HCT116 (cell line): ENCODE results near the gene WNK2. TPM values are rescaled to one million over a fixed set of nuclear protein-coding genes. Genes with fewer than 3 reads are reported as not detected.

Experiments used
- ATAC-seq: fragments of 200-7000 bp; cut with Tn5 transposase; 2 replicates; pipeline ENCODE4 v1.9.1; 2020; ENCODE audit warnings: mild to moderate bottlenecking, moderate library complexity
- BruUV-seq: library from RNA; stranded (reverse); fragments of 400-500 nt; replicated peaks from 2 replicates; lab custom pipeline; 2021; lab: Mats Ljungman, UMichigan
- CTCF ChIA-PET: fragments of 300-600 bp; sonication (Branson Sonifier 250); formaldehyde crosslinking; loops from one replicate; lab custom pipeline; 2021; ENCODE audit warnings: antibody characterized with exemption; lab: Charles Lee
- POLR2A ChIA-PET: fragments of 300-600, 350-600 bp; sonication (Branson Sonifier 250); formaldehyde crosslinking; loops from one replicate; lab custom pipeline; 2021; ENCODE audit warnings: antibody characterized with exemption; lab: Charles Lee
- RAD21 ChIA-PET, 2 experiments: fragments of 300-600 bp; sonication (Branson Sonifier 250); formaldehyde crosslinking; loops; one replicate each; lab custom pipeline; 2023; ENCODE audit warnings: low total read pairs in 2 of 2; ENCODE audit not compliant: uncharacterized antibody in 2 of 2, unreplicated experiment in 2 of 2, low non-redundant PET in 1 of 2; lab: Charles Lee
- DNase-seq: peaks from one replicate; pipeline ENCODE4 v3.0.0-alpha.2; 2010; ENCODE audit warnings: low read depth, low spot score
- H2AFZ ChIP-seq: fragments of 200-600 bp; shearing (Covaris generic), sonication (generic); 2 replicates; pipeline ENCODE4 v1.6.1; 2017; ENCODE audit warnings: low read depth, mixed run types, mixed read lengths, antibody characterized with exemption, low read length; ENCODE audit not compliant: poor library complexity, severe bottlenecking
- H3K27ac ChIP-seq: 2 replicates; pipeline ENCODE4 v1.5.1; 2012; ENCODE audit warnings: low read depth, low read length
- H3K27me3 ChIP-seq: fragments of 200-600 bp; sonication (generic); 2 replicates; pipeline ENCODE4 v1.6.1; 2016; ENCODE audit warnings: mixed run types, low read length, mixed read lengths; ENCODE audit not compliant: insufficient read depth
- H3K36me3 ChIP-seq, 2 experiments: fragments of 200-500 bp in 1 of 2; fragments of 200-600 bp in 1 of 2; sonication (Bioruptor generic) in 1 of 2; sonication (generic) in 1 of 2; 2 replicates each; pipeline versions ENCODE4 v1.5.1 to v1.6.1; 2014 to 2016; ENCODE audit warnings: low read length in 2 of 2, inconsistent platforms in 1 of 2, mixed read lengths in 1 of 2, mixed run types in 1 of 2; ENCODE audit not compliant: insufficient read depth in 2 of 2, control insufficient read depth in 1 of 2
- H3K4me1 ChIP-seq, 2 experiments: fragments of 200-600 bp in 1 of 2; sonication (generic) in 1 of 2; 2 replicates each; pipeline versions ENCODE4 v1.5.1 to v1.6.1; 2012 to 2017; ENCODE audit warnings: low read length in 2 of 2, inconsistent platforms in 1 of 2, mild to moderate bottlenecking in 1 of 2, mixed read lengths in 1 of 2, mixed run types in 1 of 2, moderate library complexity in 1 of 2; ENCODE audit not compliant: insufficient read depth in 2 of 2, control insufficient read depth in 1 of 2
- H3K4me2 ChIP-seq: fragments of 200-600 bp; sonication (generic); 2 replicates; pipeline ENCODE4 v1.6.1; 2017; ENCODE audit warnings: mixed run types, low read length, mixed read lengths
- H3K4me3 ChIP-seq, 2 experiments: fragments of 200-600 bp in 1 of 2; sonication (generic) in 1 of 2; replicated peaks in 1 of 2; 2 replicates each; pipeline ENCODE4 v1.5.1; 2011 to 2016; ENCODE audit warnings: low read length in 2 of 2, control low read depth in 1 of 2, low read depth in 1 of 2, mild to moderate bottlenecking in 1 of 2, mixed read lengths in 1 of 2, mixed run types in 1 of 2
- H3K79me2 ChIP-seq: fragments of 200-600 bp; sonication (generic); 2 replicates; pipeline ENCODE4 v1.6.1; 2017; ENCODE audit warnings: mild to moderate bottlenecking, mixed run types, low read length, moderate library complexity, mixed read lengths; ENCODE audit not compliant: insufficient read depth
- H3K9ac ChIP-seq: fragments of 200-600 bp; sonication (generic); 2 replicates; pipeline ENCODE4 v1.6.1; 2016; ENCODE audit warnings: low read length, mixed read lengths
- H3K9me2 ChIP-seq: fragments of 200-600 bp; sonication (generic), shearing (Covaris generic); 2 replicates; pipeline ENCODE4 v1.6.1; 2017; ENCODE audit warnings: mixed run types, mild to moderate bottlenecking, moderate library complexity; ENCODE audit not compliant: insufficient read depth
- H3K9me3 ChIP-seq, 2 experiments: fragments of 200-500 bp in 1 of 2; fragments of 200-600 bp in 1 of 2; sonication (Bioruptor generic) in 1 of 2; sonication (generic) in 1 of 2; 2 replicates each; pipeline ENCODE4 v1.6.1; 2014 to 2017; ENCODE audit warnings: low read length in 2 of 2, mixed read lengths in 2 of 2, inconsistent platforms in 1 of 2, low read depth in 1 of 2, mild to moderate bottlenecking in 1 of 2, mixed run types in 1 of 2, moderate library complexity in 1 of 2; ENCODE audit not compliant: control insufficient read depth in 1 of 2, insufficient read depth in 1 of 2
- H4K20me1 ChIP-seq: fragments of 200-600 bp; sonication (generic), shearing (Covaris generic); 2 replicates; pipeline ENCODE4 v1.6.1; 2017; ENCODE audit warnings: mixed run types, mild to moderate bottlenecking, moderate library complexity; ENCODE audit not compliant: insufficient read depth
- ATF3 ChIP-seq: IDR thresholded peaks from 2 replicates; pipeline ENCODE4 v1.6.1; 2012
- CEBPB ChIP-seq: IDR thresholded peaks from 2 replicates; pipeline ENCODE4 v1.6.1; 2012; ENCODE audit warnings: low read depth
- EGR1 ChIP-seq: IDR thresholded peaks from 2 replicates; pipeline ENCODE4 v1.6.1; 2012; ENCODE audit warnings: low read depth
- ELF1 ChIP-seq: IDR thresholded peaks from 2 replicates; pipeline ENCODE4 v1.6.1; 2012; ENCODE audit warnings: low read depth, borderline replicate concordance
- EZH2 ChIP-seq: fragments of 200-600 bp; sonication (generic); IDR thresholded peaks from 2 replicates; pipeline ENCODE4 v1.6.1; 2017; ENCODE audit warnings: antibody characterized with exemption, mixed run types
- FOSL1 ChIP-seq: IDR thresholded peaks from 2 replicates; pipeline ENCODE4 v1.6.1; 2012; ENCODE audit warnings: low read depth
- POLR2A ChIP-seq: IDR thresholded peaks from 2 replicates; pipeline ENCODE4 v1.7.0; 2011; ENCODE audit warnings: borderline replicate concordance; ENCODE audit not compliant: insufficient read depth, insufficient read length; ENCODE audit errors: extremely low read depth
- SP1 ChIP-seq: IDR thresholded peaks from 2 replicates; pipeline ENCODE4 v1.6.1; 2012; ENCODE audit warnings: low read depth
- TCF7L2 ChIP-seq: IDR thresholded peaks from 2 replicates; pipeline ENCODE4 v1.7.0; 2011; ENCODE audit warnings: borderline replicate concordance, inconsistent platforms; ENCODE audit not compliant: insufficient read depth, insufficient read length; ENCODE audit errors: extremely low read depth
- intact Hi-C: fragments of 100-400 bp; cut with micrococcal nuclease; formaldehyde crosslinking; loops from 2 replicates; pipeline ENCODE4 v1.10.0; 2022
- total RNA-seq: library from RNA; stranded (reverse); gene quantifications from one replicate; pipeline ENCODE4 v1.2.1, GENCODE V29; 2021; ENCODE audit not compliant: unreplicated experiment
- TF ChIP-seq, protein P1 (sequence below), 3 experiments: fragments of 200-600 bp in 1 of 3; sonication (generic) in 1 of 3; IDR thresholded peaks in 2 of 3; conservative IDR thresholded peaks in 1 of 3; 2 replicates each; pipeline ENCODE4 v1.5.1; 2012 to 2017; ENCODE audit warnings: low read depth in 2 of 3, low read length in 2 of 3, antibody characterized with exemption in 1 of 3, borderline replicate concordance in 1 of 3, control low read depth in 1 of 3, mild to moderate bottlenecking in 1 of 3, mixed read lengths in 1 of 3, mixed run types in 1 of 3, moderate library complexity in 1 of 3; ENCODE audit not compliant: insufficient read depth in 1 of 3
- TF ChIP-seq, protein P2 (sequence below): IDR thresholded peaks from 2 replicates; pipeline ENCODE4 v1.6.1; 2012; ENCODE audit warnings: low read depth

WNK2 gene
- total RNA-seq, 1 experiment from 2014 or later, result 24.4 TPM

GRCh38 chr9:93141771-93142483 is 42.0 kb upstream of the WNK2 start:
- ChIA-PET RAD21 (no interaction called here), CTCF (interaction anchor here (4.0 kb wide), 1 partner anchor 13 kb away, joined by 18 read pairs; no protein-coding TSS in a partner anchor), POLR2A (interaction anchor here (1.4 kb wide), 1 partner anchor 8 kb away, joined by 3 read pairs; the partner anchor contains the start of gene NINJ1)
- no peak for ATAC-seq
- no peak overlapping the region for H3K4me2 ChIP-seq
- H3K27ac ChIP-seq, result no peak overlapping the region
- H3K36me3 ChIP-seq, result no peaks in the 10 kb centered on the region
- no TSS peak for BruUV-seq
- H3K9ac ChIP-seq, result no peak overlapping the region
- no peak overlapping the region for H3K4me3 ChIP-seq
- intact Hi-C loops, result no loop called here
- no peaks in the 10 kb centered on the region for H3K79me2 ChIP-seq
- DNase-seq, result no peak
- no peaks in the 10 kb centered on the region for H3K27me3 ChIP-seq
- no peak for TF ChIP-seq POLR2A
- no peak for TF ChIP-seq CEBPB
- H3K4me1 ChIP-seq, result peaks cover 8 to 16% of the 10 kb centered on the region in 2 experiments
- no peaks in the 10 kb centered on the region for H3K9me2 ChIP-seq
- no peak overlapping the region for H2AFZ ChIP-seq
- H4K20me1 ChIP-seq, result no peaks in the 10 kb centered on the region
- no peaks in the 10 kb centered on the region for H3K9me3 ChIP-seq

- peak overlapping the region; percentile 25 for H3K4me2 ChIP-seq
- ChIA-PET RAD21 (no interaction called here), POLR2A (interaction anchor here (1.6 kb wide), 1 partner anchor 10 kb away, joined by 5 read pairs; the partner anchor contains the start of gene NINJ1), CTCF (interaction anchor here (0.5 to 2.1 kb wide), 3 partner anchors 10 to 401 kb away, joined by 3 to 10 read pairs (median 3); no protein-coding TSS in a partner anchor)
- H3K27me3 ChIP-seq, result no peaks in the 10 kb centered on the region
- no peaks in the 10 kb centered on the region for H4K20me1 ChIP-seq
- no peak overlapping the region; the same call in 1 of the 2 replicates for H3K9ac ChIP-seq
- no peaks in the 10 kb centered on the region for H3K9me2 ChIP-seq
- H3K9me3 ChIP-seq, result peaks cover 0 to 6% of the 10 kb centered on the region in 2 experiments; a peak in 1 of 4 replicates
- no peaks in the 10 kb centered on the region for H3K79me2 ChIP-seq
- H2AFZ ChIP-seq, result no peak overlapping the region
- H3K27ac ChIP-seq, result peak overlapping the region; percentile 19; the same call in 1 of the 2 replicates
- ATAC-seq (peak; percentile 63), DNase-seq (no peak)
- H3K36me3 ChIP-seq, result no peaks in the 10 kb centered on the region
- intact Hi-C loops, result no loop called here
- H3K4me3 ChIP-seq, result no peak overlapping the region
- BruUV-seq, result no TSS peak
- H3K4me1 ChIP-seq, result peaks cover 8 to 16% of the 10 kb centered on the region in 2 experiments
- TF ChIP-seq POLR2A (no peak), ATF3 (no peak), EZH2 (no peak), EGR1 (no peak), CEBPB (no peak), FOSL1 (no peak), TCF7L2 (no peak), SP1 (no peak), ELF1 (no peak)
- TF ChIP-seq, protein P1, sequence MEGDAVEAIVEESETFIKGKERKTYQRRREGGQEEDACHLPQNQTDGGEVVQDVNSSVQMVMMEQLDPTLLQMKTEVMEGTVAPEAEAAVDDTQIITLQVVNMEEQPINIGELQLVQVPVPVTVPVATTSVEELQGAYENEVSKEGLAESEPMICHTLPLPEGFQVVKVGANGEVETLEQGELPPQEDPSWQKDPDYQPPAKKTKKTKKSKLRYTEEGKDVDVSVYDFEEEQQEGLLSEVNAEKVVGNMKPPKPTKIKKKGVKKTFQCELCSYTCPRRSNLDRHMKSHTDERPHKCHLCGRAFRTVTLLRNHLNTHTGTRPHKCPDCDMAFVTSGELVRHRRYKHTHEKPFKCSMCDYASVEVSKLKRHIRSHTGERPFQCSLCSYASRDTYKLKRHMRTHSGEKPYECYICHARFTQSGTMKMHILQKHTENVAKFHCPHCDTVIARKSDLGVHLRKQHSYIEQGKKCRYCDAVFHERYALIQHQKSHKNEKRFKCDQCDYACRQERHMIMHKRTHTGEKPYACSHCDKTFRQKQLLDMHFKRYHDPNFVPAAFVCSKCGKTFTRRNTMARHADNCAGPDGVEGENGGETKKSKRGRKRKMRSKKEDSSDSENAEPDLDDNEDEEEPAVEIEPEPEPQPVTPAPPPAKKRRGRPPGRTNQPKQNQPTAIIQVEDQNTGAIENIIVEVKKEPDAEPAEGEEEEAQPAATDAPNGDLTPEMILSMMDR (IDR thresholded peaks at IDR 0.05 in 2 of 3, conservative IDR thresholded peaks at IDR 0.05 in 1 of 3; ENCODE audit: borderline replicate concordance in 1 of 3, insufficient read depth in 1 of 3, low read depth in 2 of 3, low read length in 2 of 3), result no peak
- TF ChIP-seq, protein P2, sequence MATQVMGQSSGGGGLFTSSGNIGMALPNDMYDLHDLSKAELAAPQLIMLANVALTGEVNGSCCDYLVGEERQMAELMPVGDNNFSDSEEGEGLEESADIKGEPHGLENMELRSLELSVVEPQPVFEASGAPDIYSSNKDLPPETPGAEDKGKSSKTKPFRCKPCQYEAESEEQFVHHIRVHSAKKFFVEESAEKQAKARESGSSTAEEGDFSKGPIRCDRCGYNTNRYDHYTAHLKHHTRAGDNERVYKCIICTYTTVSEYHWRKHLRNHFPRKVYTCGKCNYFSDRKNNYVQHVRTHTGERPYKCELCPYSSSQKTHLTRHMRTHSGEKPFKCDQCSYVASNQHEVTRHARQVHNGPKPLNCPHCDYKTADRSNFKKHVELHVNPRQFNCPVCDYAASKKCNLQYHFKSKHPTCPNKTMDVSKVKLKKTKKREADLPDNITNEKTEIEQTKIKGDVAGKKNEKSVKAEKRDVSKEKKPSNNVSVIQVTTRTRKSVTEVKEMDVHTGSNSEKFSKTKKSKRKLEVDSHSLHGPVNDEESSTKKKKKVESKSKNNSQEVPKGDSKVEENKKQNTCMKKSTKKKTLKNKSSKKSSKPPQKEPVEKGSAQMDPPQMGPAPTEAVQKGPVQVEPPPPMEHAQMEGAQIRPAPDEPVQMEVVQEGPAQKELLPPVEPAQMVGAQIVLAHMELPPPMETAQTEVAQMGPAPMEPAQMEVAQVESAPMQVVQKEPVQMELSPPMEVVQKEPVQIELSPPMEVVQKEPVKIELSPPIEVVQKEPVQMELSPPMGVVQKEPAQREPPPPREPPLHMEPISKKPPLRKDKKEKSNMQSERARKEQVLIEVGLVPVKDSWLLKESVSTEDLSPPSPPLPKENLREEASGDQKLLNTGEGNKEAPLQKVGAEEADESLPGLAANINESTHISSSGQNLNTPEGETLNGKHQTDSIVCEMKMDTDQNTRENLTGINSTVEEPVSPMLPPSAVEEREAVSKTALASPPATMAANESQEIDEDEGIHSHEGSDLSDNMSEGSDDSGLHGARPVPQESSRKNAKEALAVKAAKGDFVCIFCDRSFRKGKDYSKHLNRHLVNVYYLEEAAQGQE, result no peak
These were observed 40.0 kb upstream of the WNK2 start for GRCh38 chr9:93143830-93144530.
